PC-9 (cell line): Measurements from ENCODE around the gene MEAK7. TPM values are rescaled to one million over a fixed set of nuclear protein-coding genes. Genes with fewer than 3 reads are reported as not detected.

Experiments used
- BruUV-seq: library from RNA; stranded (reverse); fragments of 400-500 nt; replicated peaks from 2 replicates; lab custom pipeline; 2021; lab: Mats Ljungman, UMichigan
- CTCF ChIA-PET: fragments of 300-600 bp; sonication (Branson Sonifier 250); formaldehyde crosslinking; loops from one replicate; lab custom pipeline; 2022; ENCODE audit warnings: antibody characterized with exemption; lab: Charles Lee
- POLR2A ChIA-PET: fragments of 300-600 bp; sonication (Branson Sonifier 250); formaldehyde crosslinking; loops from one replicate; lab custom pipeline; 2022; ENCODE audit warnings: antibody characterized with exemption; ENCODE audit not compliant: unreplicated experiment; lab: Charles Lee
- DNase-seq, 2 experiments: peaks; one replicate each; pipeline versions ENCODE4 v3.0.0 to v3.0.0-alpha.2; 2015 to 2022; ENCODE audit warnings: mixed read lengths in 1 of 2
- H2AFZ ChIP-seq: fragments of 200-600 bp; sonication (generic); 2 replicates; pipeline ENCODE4 v1.8.1; 2017; ENCODE audit warnings: antibody characterized with exemption
- H3F3A ChIP-seq: fragments of 200-600 bp; sonication (generic); 2 replicates; pipeline ENCODE4 v1.8.1; 2017; ENCODE audit warnings: antibody characterized with exemption, mild to moderate bottlenecking, low read depth; ENCODE audit not compliant: insufficient read depth
- H3K27ac ChIP-seq: fragments of 200-600 bp; sonication (generic); 2 replicates; pipeline ENCODE4 v1.6.1; 2016; ENCODE audit warnings: mixed run types
- H3K27me3 ChIP-seq: fragments of 200-600 bp; sonication (generic); 2 replicates; pipeline ENCODE4 v1.6.1; 2016; ENCODE audit warnings: low read depth, mixed run types; ENCODE audit not compliant: insufficient read depth
- H3K36me3 ChIP-seq: fragments of 200-600 bp; sonication (generic); 2 replicates; pipeline ENCODE4 v1.6.1; 2016; ENCODE audit warnings: low read depth, mixed run types
- H3K4me1 ChIP-seq: fragments of 200-600 bp; sonication (generic); replicated peaks from 2 replicates; pipeline ENCODE4 v1.6.1; 2016; ENCODE audit warnings: mixed run types; ENCODE audit not compliant: insufficient read depth
- H3K4me2 ChIP-seq: fragments of 200-600 bp; sonication (generic); 2 replicates; pipeline ENCODE4 v1.6.1; 2017; ENCODE audit warnings: mixed run types
- H3K4me3 ChIP-seq: fragments of 200-600 bp; sonication (generic); 2 replicates; pipeline ENCODE4 v1.6.1; 2016; ENCODE audit warnings: mixed run types
- H3K79me2 ChIP-seq: fragments of 200-600 bp; sonication (generic); 2 replicates; pipeline ENCODE4 v1.6.1; 2017; ENCODE audit warnings: low read depth, mixed run types
- H3K9me2 ChIP-seq: fragments of 200-600 bp; sonication (generic); 2 replicates; pipeline ENCODE4 v1.8.1; 2017; ENCODE audit warnings: mild to moderate bottlenecking; ENCODE audit not compliant: insufficient read depth
- H3K9me3 ChIP-seq: fragments of 200-600 bp; sonication (generic); 2 replicates; pipeline ENCODE4 v1.8.1; 2016; ENCODE audit warnings: low read depth; ENCODE audit not compliant: insufficient read depth
- H4K20me1 ChIP-seq: fragments of 200-600 bp; sonication (generic); 2 replicates; pipeline ENCODE4 v1.8.1; 2017; ENCODE audit not compliant: insufficient read depth
- CTCF ChIP-seq: fragments of 200-600 bp; sonication (generic); conservative IDR thresholded peaks from 2 replicates; pipeline ENCODE4 v1.6.1; 2017; ENCODE audit warnings: mixed run types, antibody characterized with exemption, mild to moderate bottlenecking, moderate library complexity
- EZH2 ChIP-seq: fragments of 200-600 bp; sonication (generic); IDR thresholded peaks from 2 replicates; pipeline ENCODE4 v1.8.0; 2017; ENCODE audit warnings: antibody characterized with exemption, low read depth
- intact Hi-C: fragments of 100-400 bp; cut with micrococcal nuclease; formaldehyde crosslinking; loops from one replicate; pipeline ENCODE4 v1.10.0; 2022; ENCODE audit not compliant: unreplicated experiment
- total RNA-seq: library from RNA; stranded (reverse); gene quantifications from 2 replicates; pipeline ENCODE4 v1.2.3, GENCODE V29; 2021

Gene MEAK7
- total RNA-seq, 1 experiment from 2014 or later = 73.4 TPM

DNA sequence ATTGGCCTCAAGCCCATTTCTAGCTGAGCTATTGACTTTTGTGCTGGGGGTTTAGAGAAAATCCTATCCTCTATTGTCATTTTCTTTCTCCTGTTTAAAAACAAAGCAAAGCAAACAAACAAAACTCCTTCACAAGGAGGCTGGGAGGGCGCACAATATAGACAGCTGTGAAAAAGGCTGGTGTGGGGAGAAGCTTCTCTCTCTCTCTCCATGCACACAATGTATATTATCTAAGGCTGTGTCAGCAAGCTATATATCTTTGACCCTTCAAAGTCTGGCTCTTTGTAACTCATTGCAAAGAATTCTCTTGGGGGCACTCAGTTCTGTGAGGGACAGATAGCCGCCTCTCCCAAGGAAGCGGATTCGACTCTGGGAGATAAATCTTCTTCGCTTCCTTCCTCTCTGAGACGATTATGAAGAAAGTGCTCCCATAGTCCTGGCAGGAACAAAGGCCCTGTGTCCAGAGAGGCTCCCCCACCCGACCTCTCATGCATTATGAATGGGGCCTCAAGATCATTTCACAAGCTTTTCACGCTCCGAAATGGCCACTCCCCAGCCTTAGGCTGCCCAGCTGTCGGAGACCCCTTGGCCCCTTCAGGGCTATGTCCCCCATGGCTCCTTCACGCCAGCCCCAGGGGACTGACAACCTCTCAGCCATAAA lies 33.2 kb upstream of the MEAK7 start:
- Histone ChIP-seq H3K27me3 (peaks cover 4% of the 10 kb centered on the region; the same call in 1 of the 2 replicates), H3F3A (no peaks in the 10 kb centered on the region), H2AFZ (no peak overlapping the region), H4K20me1 (no peaks in the 10 kb centered on the region), H3K79me2 (no peaks in the 10 kb centered on the region), H3K4me3 (no peak overlapping the region), H3K9me2 (no peaks in the 10 kb centered on the region), H3K36me3 (no peaks in the 10 kb centered on the region), H3K27ac (no peak overlapping the region), H3K9me3 (no peaks in the 10 kb centered on the region), H3K4me2 (no peak overlapping the region), H3K4me1 (no peaks in the 10 kb centered on the region)
- no peak for DNase-seq
- intact Hi-C loops = no loop called here
- ChIA-PET POLR2A (no interaction called here), CTCF (no interaction called here)
- no peak for TF ChIP-seq CTCF
- no peak for TF ChIP-seq EZH2
- BruUV-seq = no TSS peak

GRCh38 chr16:84535851-84536250 lies 31.4 kb upstream of the MEAK7 start:
- no peak overlapping the region for H3K4me3 ChIP-seq
- no peaks in the 10 kb centered on the region for H3K4me1 ChIP-seq
- no TSS peak for BruUV-seq
- no peaks in the 10 kb centered on the region for H4K20me1 ChIP-seq
- no peaks in the 10 kb centered on the region for H3F3A ChIP-seq
- ChIA-PET POLR2A (no interaction called here), CTCF (no interaction called here)
- no peak for DNase-seq
- no peak overlapping the region for H3K27ac ChIP-seq
- H3K79me2 ChIP-seq = no peaks in the 10 kb centered on the region
- intact Hi-C loops = no loop called here
- H2AFZ ChIP-seq = no peak overlapping the region
- peaks cover 4% of the 10 kb centered on the region; the same call in 1 of the 2 replicates for H3K27me3 ChIP-seq
- no peak for TF ChIP-seq CTCF
- TF ChIP-seq EZH2 = no peak
- no peaks in the 10 kb centered on the region for H3K9me2 ChIP-seq
- H3K4me2 ChIP-seq = no peak overlapping the region
- H3K36me3 ChIP-seq = no peaks in the 10 kb centered on the region
- no peaks in the 10 kb centered on the region for H3K9me3 ChIP-seq

GRCh38 chr16:84535408-84535807 lies 30.9 kb upstream of the MEAK7 start:
- intact Hi-C loops = no loop called here
- CTCF ChIA-PET = no interaction called here

More at GRCh38 chr16:84535408-84535807, 30.9 kb upstream of the MEAK7 start:
- no TSS peak for BruUV-seq
- H3K4me2 ChIP-seq = no peak overlapping the region
- no peaks in the 10 kb centered on the region for H3K9me2 ChIP-seq
- no peaks in the 10 kb centered on the region for H3K36me3 ChIP-seq
- H3K27ac ChIP-seq = no peak overlapping the region
- H3K4me1 ChIP-seq = no peaks in the 10 kb centered on the region
- POLR2A ChIA-PET = no interaction called here
- H3K4me3 ChIP-seq = no peak overlapping the region
- H3K79me2 ChIP-seq = no peaks in the 10 kb centered on the region
- TF ChIP-seq CTCF = no peak
- no peak for TF ChIP-seq EZH2
- no peak overlapping the region for H2AFZ ChIP-seq
- H3K9me3 ChIP-seq = no peaks in the 10 kb centered on the region
- H3K27me3 ChIP-seq = peaks cover 4% of the 10 kb centered on the region; the same call in 1 of the 2 replicates
- H4K20me1 ChIP-seq = no peaks in the 10 kb centered on the region
- H3F3A ChIP-seq = no peaks in the 10 kb centered on the region
- no peak for DNase-seq
